SKM-1 treated with dmso at 0.1 percent for 144 hours (cell line): ENCODE measurements around the gene KCND2.

Experiments used
- DNase-seq: peaks from one replicate; lab custom pipeline; 2025; ENCODE audit not compliant: unreplicated experiment; lab: John Stamatoyannopoulos, UW

Gene KCND2

DNA sequence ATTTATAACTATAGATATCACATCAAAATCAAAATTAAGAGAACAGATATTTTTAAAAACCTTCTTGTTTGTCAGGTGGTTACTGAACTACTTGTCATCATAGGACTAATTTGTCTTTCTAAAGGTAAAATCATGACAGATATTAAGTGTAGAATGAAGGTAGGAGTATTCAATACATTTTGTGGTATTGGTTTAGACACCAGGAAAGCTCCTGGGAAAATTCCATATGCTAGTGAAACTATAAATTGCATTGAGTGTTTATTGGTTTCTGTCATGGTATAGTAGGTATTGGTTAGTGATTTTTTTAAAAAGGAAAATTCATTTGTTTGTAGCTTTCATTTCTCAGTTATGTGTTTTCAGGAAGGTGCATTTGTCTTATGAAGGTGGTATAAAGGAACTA lies 132.7 kb downstream of the KCND2 start:
- DNase-seq: no peak

DNA sequence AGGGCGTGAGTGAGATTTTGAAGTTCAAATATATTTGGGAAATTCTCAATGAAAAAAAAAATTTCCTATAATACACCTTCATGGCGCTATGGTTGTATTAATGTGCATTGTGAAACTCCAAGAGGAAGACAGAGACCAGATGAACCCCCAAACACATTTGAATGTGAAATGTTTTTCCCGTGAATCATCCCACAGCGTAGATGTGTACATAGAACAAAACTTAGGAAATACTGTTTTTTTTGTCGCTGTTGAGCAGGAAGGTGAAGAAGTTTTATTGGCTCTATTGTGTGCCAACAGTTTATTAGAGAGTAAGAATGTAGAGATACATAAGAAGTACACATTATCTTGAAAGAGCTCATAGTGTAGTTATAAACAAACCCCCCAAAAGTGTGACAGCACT lies 134.0 kb downstream of the KCND2 start:
- DNase-seq: no peak

GRCh38 chr7:120412139-120413050 lies 139.4 kb downstream of the KCND2 start:
- DNase-seq: no peak

DNA sequence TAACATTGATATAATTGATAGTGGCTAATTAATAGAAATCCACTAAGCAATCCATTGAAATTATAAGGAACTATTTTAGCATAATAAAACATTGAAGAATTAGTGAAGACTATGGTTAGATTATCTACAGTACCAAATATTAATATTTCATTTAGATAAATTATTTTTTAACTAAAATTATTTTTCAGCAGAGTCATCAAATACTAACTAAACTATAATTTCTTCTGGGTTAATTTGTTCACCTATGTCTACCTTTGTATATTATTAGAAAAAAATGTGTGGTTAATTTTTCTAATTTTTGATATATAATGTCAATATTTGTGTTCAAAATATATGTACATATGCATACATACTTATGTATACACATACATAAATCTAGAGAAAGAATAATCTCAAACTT lies 140.2 kb downstream of the KCND2 start:
- no peak for DNase-seq

GRCh38 chr7:120417244-120417979 lies 144.4 kb downstream of the KCND2 start:
- DNase-seq: no peak

GRCh38 chr7:120421151-120421651 lies 148.2 kb downstream of the KCND2 start:
- DNase-seq: no peak

GRCh38 chr7:120431016-120431415 lies 158.0 kb downstream of the KCND2 start:
- DNase-seq: no peak

DNA sequence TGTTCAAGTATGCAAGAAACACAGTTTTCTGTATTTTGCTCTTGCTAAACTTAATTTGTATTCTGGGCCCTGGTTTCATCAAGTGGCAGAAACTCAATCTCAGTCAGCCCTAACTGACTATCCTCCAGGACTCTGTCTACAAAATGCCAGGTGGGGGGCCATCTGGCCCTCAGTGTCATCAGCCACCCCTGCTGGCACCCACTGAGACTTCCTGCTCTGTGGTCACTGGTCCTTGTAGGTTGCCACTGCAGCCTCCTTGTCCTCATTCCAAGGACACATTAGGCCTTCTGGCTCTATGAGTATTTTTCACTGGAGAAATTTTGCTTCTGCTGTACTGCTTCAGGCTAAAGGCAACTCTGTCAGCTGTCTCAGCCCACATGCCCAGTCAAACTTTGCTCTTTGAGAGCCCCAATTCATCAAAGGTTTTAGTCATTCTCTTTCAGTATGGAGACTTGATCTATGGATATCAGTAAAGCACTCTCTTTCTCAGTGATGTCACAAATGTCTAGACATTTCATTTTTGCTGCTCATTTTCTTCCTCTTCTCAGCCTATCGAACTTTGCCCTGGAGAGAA lies 163.6 kb downstream of the KCND2 start:
- no peak for DNase-seq

DNA sequence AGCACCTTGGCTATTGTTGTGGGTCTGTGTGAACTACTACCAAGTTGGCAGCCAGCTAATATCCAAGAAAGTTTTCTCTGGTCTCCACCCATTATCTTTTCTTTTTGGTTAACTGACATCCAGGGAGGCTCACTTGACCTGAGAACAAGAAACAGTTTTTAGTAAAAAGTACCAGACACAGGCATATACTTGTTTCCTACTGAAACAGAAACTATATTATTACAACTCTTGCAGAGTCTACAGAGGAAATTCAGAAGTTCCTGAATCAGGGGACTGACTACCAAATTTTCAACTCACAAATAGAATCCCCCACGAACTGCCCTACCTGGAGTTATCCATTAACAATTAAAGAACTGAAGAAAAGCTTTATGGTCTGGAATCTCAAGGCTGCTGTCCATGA lies 168.9 kb downstream of the KCND2 start:
- DNase-seq: no peak

DNA sequence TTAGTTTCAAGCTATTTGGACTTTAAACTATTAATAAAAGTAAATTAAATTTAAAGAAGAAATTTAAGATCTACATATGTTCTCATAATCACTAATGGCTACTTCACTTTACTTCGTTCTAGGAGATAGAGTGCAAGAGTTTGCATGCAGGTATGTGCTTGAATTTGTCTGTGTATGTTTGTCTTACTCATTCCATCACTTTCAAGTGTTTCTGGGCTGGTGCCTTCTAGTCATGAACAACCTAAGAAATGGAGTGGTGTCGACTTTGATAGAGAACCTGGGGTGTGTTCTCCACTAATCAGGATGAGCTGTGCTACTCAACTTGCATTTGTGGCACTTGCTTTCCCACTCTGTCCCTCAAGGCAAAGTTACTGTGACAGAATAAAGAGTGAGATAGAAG lies 169.9 kb downstream of the KCND2 start:
- DNase-seq: no peak

GRCh38 chr7:120444650-120445049 lies 171.7 kb downstream of the KCND2 start:
- no peak for DNase-seq

GRCh38 chr7:120445276-120445675 lies 172.3 kb downstream of the KCND2 start:
- no peak for DNase-seq

DNA sequence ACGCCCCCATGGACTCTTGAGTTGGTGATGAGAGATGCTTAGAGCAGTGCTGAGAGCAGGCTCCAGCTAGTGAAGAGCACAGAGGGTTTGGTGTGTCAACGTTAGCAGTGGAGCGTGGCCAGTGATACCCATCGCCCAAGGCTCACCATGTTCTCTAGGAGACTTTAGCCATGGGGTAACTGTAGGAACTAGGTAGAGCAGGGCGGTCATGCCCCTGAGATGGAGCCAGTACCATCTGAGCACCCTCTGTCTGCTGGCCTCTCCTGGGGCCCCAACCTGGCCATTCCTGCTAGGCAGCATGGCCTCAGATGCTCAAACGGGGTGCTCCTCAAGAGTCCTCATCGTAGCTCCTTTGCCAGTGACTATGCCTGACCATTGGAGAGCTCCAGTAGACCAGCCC lies 179.7 kb downstream of the KCND2 start:
- DNase-seq: no peak

GRCh38 chr7:120456699-120457098 lies 183.7 kb downstream of the KCND2 start:
- no peak for DNase-seq

GRCh38 chr7:120460949-120461348 lies 188.0 kb downstream of the KCND2 start:
- DNase-seq: no peak

- no peak for DNase-seq
Measured at GRCh38 chr7:120462991-120463390, 190.0 kb downstream of the KCND2 start.

DNA sequence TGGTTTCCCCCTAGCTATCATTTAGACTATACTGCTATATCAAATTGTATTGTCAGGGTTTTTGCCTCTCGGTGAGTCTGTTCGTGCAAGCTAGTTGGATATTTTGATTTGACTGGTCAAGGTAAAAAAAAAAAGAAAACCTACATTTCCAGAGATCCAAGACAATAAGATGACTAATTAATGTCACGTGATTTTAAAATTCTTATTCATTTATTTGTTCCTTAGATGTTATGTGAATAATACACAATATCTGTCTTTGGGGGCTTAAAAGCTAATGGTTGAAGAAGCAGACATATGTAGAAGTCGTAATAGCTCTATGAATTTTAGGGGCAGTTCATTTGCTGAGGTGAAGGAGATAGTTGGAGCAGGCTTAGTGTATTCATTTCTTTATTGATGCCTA lies 191.1 kb downstream of the KCND2 start:
- no peak for DNase-seq

DNA sequence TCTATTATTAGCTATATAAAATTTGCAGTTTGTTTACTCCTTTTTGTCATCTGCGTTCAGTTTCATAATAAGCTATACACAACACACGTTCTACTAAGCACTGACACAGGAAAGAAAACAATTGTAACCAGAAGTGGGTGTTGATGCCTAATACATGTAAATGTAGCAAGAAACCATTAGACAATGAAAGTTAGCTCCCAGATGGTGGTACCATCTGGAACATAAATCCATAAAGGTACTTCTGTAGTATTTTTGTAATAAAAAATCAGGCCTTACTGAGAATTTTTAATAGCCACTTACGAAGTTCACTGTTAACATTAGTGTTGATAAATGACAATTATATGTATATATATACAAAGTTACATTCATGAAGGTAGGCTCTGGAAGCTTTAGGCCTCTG lies 194.7 kb downstream of the KCND2 start:
- DNase-seq: no peak

- DNase-seq: no peak
Measured at GRCh38 chr7:120468611-120469010, 195.6 kb downstream of the KCND2 start.

GRCh38 chr7:120472892-120473291 lies 199.9 kb downstream of the KCND2 start:
- DNase-seq: no peak

- no peak for DNase-seq
Measured at GRCh38 chr7:120473352-120473751, 200.4 kb downstream of the KCND2 start.

GRCh38 chr7:120475994-120476393 lies 203.0 kb downstream of the KCND2 start:
- no peak for DNase-seq
